HUES64 (cell line): ENCODE results near the gene DNTTIP2.
A peak's percentile ranks its signal among the peaks of the same experiment; 100 is the strongest.
"Not testable (repeated sequence)": the region's sequence is repeated elsewhere in the genome, so short reads cannot be mapped to it uniquely, and the experiment has no call there.

Source experiments
- H3K27ac ChIP-seq: 2 replicates; pipeline ENCODE4 v1.7.0; 2013; ENCODE audit warnings: low read depth, low read length, inconsistent platforms
- H3K27me3 ChIP-seq: 2 replicates; pipeline ENCODE4 v1.6.1; 2013; ENCODE audit warnings: mild to moderate bottlenecking, low read length; ENCODE audit not compliant: insufficient read depth
- H3K36me3 ChIP-seq: 2 replicates; pipeline ENCODE4 v1.6.1; 2013; ENCODE audit warnings: mild to moderate bottlenecking, low read length; ENCODE audit not compliant: insufficient read depth
- H3K4me1 ChIP-seq: 2 replicates; pipeline ENCODE4 v1.6.1; 2013; ENCODE audit warnings: mild to moderate bottlenecking, low read length, moderate library complexity; ENCODE audit not compliant: insufficient read depth
- H3K4me3 ChIP-seq: 2 replicates; pipeline ENCODE4 v1.5.1; 2013; ENCODE audit warnings: mild to moderate bottlenecking, low read length, moderate library complexity
- H3K9ac ChIP-seq: 2 replicates; pipeline ENCODE4 v1.6.1; 2013; ENCODE audit warnings: mild to moderate bottlenecking, low read depth, low read length
- H3K9me3 ChIP-seq: 2 replicates; pipeline ENCODE4 v1.6.1; 2013; ENCODE audit warnings: low read depth, low read length; ENCODE audit not compliant: insufficient read depth
- WGBS: fragments of 150-250, 120-280 bp; methylation state at CpG from one replicate; pipeline ENCODE4 v1.1.7; 2013; ENCODE audit warnings: missing lambda C conversion rate; 5-methylcytosine and 5-hydroxymethylcytosine counted together

The DNTTIP2 gene

DNA sequence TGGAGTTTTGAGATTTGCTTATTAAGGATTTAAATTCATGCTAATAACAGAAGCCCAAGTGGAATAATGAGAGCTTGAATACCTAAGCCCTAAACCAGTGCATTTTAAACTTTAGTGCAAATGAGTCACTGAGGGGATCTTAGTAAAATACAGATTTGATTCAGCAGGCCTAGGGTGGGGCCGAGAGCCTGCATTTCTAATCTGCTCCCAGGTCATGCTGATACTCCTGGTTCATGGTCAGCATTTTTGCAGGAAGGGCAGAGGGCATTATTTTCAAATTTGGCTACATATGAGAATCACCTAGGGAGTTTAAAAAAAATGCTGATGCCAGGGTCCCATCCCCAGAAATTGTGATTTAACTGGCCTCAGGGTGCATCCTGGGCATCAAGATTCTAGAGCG lies 39.3 kb downstream of the DNTTIP2 start:
- Histone ChIP-seq H3K27ac (no peak overlapping the region), H3K36me3 (peaks cover 3% of the 10 kb centered on the region; the same call in 1 of the 2 replicates), H3K4me3 (no peak overlapping the region), H3K9me3 (no peaks in the 10 kb centered on the region), H3K9ac (no peak overlapping the region), H3K4me1 (no peaks in the 10 kb centered on the region), H3K27me3 (no peaks in the 10 kb centered on the region)
- 93% methylated on average over 2 of the region's 2 CpGs for WGBS

DNA sequence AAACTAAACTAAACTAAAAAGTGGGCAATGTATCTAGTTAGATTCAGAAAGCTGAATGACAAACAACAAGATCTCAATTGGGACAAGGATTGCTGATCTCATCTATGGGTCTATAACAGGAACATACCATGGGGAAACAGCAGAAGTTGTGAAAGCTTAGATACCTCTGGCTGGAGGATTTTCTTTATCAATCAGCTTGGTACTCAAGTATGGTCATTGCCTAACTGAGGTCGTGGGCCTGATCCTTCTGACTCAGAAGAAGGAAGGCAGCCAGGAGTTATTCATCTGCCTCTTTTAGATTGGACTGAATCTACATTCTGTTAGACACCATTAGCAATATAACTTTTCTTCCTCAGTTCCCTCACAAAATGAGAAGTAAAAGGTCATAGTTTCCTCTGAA lies 39.7 kb downstream of the DNTTIP2 start:
- no peak overlapping the region for H3K4me3 ChIP-seq
- H3K4me1 ChIP-seq, result no peaks in the 10 kb centered on the region
- WGBS, result 91% methylated on average over 1 of the region's 1 CpG
- H3K27ac ChIP-seq, result no peak overlapping the region
- no peaks in the 10 kb centered on the region for H3K27me3 ChIP-seq
- peaks cover 3% of the 10 kb centered on the region; the same call in 1 of the 2 replicates for H3K36me3 ChIP-seq
- no peak overlapping the region for H3K9ac ChIP-seq
- H3K9me3 ChIP-seq, result no peaks in the 10 kb centered on the region

DNA sequence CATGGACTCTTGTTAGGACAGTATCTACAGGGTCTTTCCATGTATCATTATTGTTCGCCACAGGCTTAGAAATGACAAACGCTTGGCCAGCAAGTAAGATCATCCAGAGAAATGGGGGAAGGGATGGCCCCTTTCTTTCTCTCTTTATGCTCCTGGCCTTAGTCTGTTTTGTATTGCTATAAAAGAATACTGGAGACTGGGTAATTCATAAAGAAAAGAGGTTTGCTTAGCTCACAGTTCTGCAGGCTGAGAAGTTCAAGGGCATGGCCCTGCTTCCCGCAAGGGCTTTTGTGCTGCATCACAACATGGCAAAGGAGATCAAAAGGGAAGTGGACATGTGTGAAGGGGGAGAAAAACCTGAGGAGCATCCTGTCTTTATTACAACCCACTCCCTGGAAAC lies 41.0 kb downstream of the DNTTIP2 start:
- Histone ChIP-seq H3K27me3 (no peaks in the 10 kb centered on the region), H3K4me1 (no peaks in the 10 kb centered on the region), H3K27ac (no peak overlapping the region), H3K4me3 (no peak overlapping the region), H3K36me3 (peaks cover 3% of the 10 kb centered on the region; the same call in 1 of the 2 replicates), H3K9ac (no peak overlapping the region), H3K9me3 (peaks cover 10% of the 10 kb centered on the region)
- WGBS, result 96% methylated on average over 3 of the region's 3 CpGs

DNA sequence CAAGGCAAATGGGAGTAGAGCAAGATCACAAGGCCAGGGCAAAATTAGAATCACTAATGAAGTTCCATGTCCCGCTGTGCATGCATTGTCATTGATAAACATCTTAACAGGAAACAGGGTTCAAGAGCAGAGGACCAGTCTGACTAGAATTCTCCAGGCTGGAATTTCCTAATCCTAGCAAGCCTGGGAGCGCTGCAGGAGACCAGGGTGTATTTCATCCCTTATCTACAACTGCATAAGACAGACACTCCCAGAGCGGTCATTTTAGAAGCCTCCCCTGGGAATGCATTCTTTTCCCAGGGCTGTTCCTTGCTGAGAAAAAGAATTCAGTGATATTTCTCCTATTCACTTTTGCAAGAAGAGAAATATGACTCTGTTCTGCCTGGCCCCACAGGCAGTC lies 45.7 kb downstream of the DNTTIP2 start:
- H3K36me3 ChIP-seq, H3K27me3 ChIP-seq, H3K4me3 ChIP-seq, H3K27ac ChIP-seq, H3K9ac ChIP-seq: not testable (repeated sequence)
- H3K9me3 ChIP-seq, result peaks cover 36% of the 10 kb centered on the region
- H3K4me1 ChIP-seq, result peaks cover 15% of the 10 kb centered on the region
- 94% methylated on average over 3 of the region's 3 CpGs for WGBS

DNA sequence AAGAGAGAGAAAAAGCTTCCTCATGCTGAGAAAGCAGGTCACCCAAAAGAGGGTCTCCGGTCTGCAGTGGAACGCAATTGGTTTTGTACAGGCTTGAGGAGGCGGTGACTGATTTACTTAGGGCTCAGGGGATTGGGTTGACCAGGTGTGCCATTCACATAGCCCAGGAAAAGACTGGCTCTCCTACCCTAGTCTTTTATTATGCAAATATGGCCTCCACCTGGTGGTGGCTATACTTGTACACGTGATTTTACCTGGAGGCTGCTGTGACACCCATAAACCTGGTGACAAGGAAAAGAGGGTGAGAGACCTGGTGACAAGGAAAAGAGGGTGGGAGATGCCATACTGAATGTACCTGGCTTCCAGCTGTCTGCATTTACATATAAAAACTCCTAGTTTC lies 49.9 kb downstream of the DNTTIP2 start:
- Histone ChIP-seq H3K36me3 (no peaks in the 10 kb centered on the region), H3K4me3 (no peak overlapping the region), H3K9ac (no peak overlapping the region), H3K27ac (peak overlapping the region; percentile 12; the same call in 1 of the 2 replicates), H3K4me1 (peaks cover 19% of the 10 kb centered on the region), H3K9me3 (peaks cover 36% of the 10 kb centered on the region), H3K27me3 (no peaks in the 10 kb centered on the region)
- 82% methylated on average over 4 of the region's 4 CpGs for WGBS

DNA sequence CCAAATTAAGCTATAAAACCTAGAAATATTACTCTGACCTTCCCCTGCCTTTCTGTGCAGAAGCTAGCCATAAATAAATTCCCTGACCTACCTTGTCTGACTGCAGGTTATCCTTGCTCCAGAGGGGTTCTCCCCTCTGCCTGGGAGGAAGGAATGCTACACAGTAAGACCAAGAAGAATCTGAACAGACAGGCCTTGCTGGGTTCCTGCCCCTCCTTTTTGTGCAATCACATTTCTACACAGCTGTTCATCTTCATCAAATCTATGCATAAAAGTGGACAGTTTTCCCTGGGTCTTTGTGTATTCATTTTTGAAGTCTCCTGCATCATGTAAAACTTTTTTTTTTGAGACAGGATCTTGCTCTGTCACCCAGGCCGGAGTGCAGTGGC lies 50.6 kb downstream of the DNTTIP2 start:
- Histone ChIP-seq H3K27me3 (no peaks in the 10 kb centered on the region), H3K4me1 (peaks cover 19% of the 10 kb centered on the region)

DNA sequence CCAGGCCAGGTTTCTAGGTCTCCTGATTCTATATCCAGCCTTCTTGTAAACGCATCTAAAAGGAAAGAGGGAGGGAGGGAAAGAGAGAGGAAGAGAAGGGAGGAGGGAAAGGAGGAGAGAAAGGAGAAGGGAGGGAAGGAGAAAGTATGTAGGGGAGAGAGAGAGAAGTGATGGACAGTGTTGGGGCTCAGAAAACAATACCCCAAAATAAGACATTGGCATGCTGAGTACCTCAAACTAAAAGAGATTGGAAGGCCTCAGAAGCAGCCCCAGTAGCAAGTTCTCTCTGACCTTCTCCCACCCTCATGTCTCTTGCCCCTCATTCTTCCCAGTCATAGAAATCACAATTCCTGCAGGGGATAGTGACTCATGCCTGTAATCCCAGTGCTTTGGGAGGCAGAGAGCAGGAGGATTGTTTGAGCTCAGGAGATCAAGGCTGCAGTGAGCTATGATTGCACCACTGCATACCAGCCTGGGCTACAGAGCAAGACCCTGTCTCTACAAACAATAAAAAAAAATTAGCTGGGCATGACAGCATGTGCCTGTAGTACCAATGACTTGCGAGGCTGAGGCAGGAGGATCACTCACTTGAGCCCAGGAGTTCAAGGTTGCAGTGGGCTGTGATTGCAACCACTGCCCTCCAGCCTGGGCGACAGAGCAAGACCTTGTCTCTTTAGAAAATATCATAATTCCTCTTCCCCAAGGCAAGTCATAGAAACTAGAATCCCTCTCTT lies 51.2 kb downstream of the DNTTIP2 start:
- Histone ChIP-seq H3K9me3 (peaks cover 25% of the 10 kb centered on the region), H3K27ac (no peak overlapping the region), H3K4me1 (peaks cover 19% of the 10 kb centered on the region), H3K27me3 (no peaks in the 10 kb centered on the region), H3K4me3 (no peak overlapping the region), H3K9ac (no peak overlapping the region), H3K36me3 (no peaks in the 10 kb centered on the region)
- 88% methylated on average over 3 of the region's 3 CpGs for WGBS

More for the DNA sequence above, 50.6 kb downstream of the DNTTIP2 start:
- Histone ChIP-seq H3K9me3 (peaks cover 30% of the 10 kb centered on the region), H3K4me3 (no peak overlapping the region), H3K9ac (no peak overlapping the region), H3K36me3 (no peaks in the 10 kb centered on the region), H3K27ac (no peak overlapping the region)
- WGBS, result 98% methylated on average over 1 of the region's 1 CpG

DNA sequence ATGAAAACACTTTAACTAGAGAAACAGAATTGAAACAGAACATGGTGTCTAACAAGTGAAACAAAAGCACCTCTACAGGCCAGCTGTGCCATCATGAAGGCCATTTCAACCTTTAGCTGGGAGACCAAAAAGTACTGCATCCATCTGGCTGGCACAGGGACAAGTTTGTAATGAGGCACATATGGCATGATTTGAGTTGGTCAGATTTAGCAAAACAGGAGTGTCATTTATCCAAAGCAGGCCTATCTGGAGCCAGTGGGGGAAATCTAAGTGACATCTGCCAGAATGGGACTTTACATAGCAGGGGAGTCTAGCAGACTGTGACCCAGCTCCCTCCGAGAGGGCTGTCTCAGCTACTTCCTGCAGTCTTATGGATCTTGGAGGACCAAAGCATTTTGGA lies 51.9 kb downstream of the DNTTIP2 start:
- no peak overlapping the region for H3K9ac ChIP-seq
- WGBS, result 77% methylated on average over 1 of the region's 1 CpG

DNA sequence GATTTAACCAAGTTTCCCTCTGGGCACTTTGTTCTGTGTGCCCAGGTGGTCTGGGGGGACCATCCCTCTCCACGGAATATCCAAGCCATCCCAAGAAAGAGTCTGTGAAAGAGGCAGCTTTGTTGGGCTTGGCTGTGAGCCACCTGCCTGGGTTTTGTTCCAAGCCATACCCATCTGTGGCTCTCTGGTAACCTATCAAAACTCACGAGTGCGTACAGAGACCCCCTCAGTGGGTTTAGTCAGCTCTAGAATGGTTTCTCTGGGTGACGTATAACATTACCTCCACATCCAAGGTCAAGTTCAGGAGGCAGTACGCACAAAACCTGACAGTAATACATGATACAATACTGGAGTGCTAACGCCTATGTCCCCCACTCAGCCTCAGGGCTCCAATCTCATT lies 54.2 kb downstream of the DNTTIP2 start:
- WGBS, result 96% methylated on average over 6 of the region's 6 CpGs
- Histone ChIP-seq H3K9ac (no peak overlapping the region), H3K27me3 (no peaks in the 10 kb centered on the region), H3K9me3 (peaks cover 3% of the 10 kb centered on the region), H3K4me3 (no peak overlapping the region), H3K36me3 (no peaks in the 10 kb centered on the region), H3K27ac (no peak overlapping the region), H3K4me1 (peaks cover 38% of the 10 kb centered on the region)

More for the DNA sequence above, 51.9 kb downstream of the DNTTIP2 start:
- Histone ChIP-seq H3K36me3 (no peaks in the 10 kb centered on the region), H3K27ac (no peak overlapping the region), H3K4me1 (peaks cover 19% of the 10 kb centered on the region), H3K27me3 (no peaks in the 10 kb centered on the region), H3K9me3 (peaks cover 20% of the 10 kb centered on the region), H3K4me3 (no peak overlapping the region)

DNA sequence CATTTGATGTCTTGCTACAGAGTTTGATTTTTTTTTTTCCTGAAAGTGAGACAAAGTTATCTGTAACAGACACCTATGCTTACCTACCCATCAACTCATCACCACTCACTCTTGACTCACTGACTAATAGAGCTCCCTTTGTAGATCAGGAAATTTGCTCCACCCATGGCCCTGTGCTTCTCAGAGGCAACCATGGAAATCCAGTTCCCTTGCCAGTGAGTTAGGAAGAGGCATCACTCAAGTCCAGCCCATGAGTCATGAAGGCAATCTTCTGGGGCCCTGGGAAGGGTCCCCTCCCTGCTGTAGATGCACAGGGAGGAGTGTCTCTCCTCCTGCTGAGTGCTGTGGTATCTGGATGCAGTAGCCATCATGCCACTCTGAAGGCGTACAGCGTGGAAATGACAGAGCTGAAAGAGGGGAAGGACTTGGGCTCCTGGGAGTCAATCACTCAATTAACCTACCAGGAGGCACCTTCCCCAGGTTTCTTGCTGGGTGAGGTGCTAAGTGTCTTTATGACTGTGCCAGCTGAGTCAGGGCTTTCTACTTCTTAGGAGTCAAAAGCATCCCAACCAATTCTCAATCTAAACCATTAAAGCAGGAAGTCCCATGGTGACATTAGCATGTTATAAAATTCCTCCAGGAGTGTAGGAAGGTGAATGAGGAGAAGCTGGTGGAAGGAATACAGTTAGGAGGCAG lies 56.1 kb downstream of the DNTTIP2 start:
- Histone ChIP-seq H3K4me3 (no peak overlapping the region), H3K27me3 (no peaks in the 10 kb centered on the region), H3K9me3 (no peaks in the 10 kb centered on the region), H3K36me3 (no peaks in the 10 kb centered on the region), H3K9ac (no peak overlapping the region), H3K4me1 (peaks cover 26% of the 10 kb centered on the region), H3K27ac (no peak overlapping the region)
- WGBS, result 100% methylated on average over 2 of the region's 2 CpGs

DNA sequence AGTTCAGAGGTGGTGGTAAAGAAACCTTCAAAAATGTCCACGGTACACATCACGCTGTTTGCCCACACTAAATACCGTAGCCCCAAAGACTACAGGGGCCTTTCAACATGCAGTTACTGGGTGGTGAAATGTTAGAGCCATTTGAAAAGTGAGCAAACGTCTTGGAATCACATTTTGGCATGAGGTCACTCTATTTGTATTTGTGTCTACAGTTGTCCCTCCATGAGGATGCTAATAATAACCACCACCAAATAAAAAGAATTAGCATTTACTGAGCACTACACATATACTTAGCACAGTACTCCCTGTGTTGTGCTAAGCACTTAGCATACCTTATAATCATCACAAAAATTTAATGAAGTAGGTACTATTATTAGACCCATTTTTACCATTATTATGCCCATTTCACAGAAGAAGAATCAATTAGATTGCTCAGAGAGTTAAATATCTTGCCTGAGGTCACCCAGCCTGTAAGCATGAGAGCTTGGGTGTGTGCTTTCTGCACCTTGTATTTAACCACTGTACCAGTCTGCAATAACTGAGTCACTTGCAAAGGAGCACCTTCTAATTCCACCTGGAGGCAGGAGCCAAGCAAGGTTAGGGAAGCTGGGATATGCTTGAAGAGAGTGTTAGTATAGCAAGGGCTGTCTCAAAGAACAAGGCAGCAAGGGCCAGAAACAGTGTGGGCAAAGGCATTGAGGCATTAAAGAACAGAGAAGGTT lies 57.4 kb downstream of the DNTTIP2 start:
- Histone ChIP-seq H3K9ac (no peak overlapping the region), H3K27ac (peak overlapping the region; percentile 85), H3K4me3 (no peak overlapping the region), H3K27me3 (no peaks in the 10 kb centered on the region), H3K4me1 (peaks cover 30% of the 10 kb centered on the region), H3K36me3 (no peaks in the 10 kb centered on the region), H3K9me3 (no peaks in the 10 kb centered on the region)
- 79% methylated on average over 4 of the region's 4 CpGs for WGBS
